Peyer's patch (tissue), 4 donors: Measurements from ENCODE around the gene FRMD5. TPM values are rescaled to one million over a fixed set of nuclear protein-coding genes. Genes with fewer than 3 reads are reported as not detected.

Experiments
- DNase-seq, 3 donors: peaks; one replicate each; pipeline ENCODE4 v3.0.0-alpha.2; 2017 to 2019
- H3K27ac ChIP-seq, 4 donors: fragments of 200-600 bp; sonication (generic); one replicate each; pipeline ENCODE4 v1.5.1; 2016 to 2019
- H3K27me3 ChIP-seq, 2 donors: fragments of 200-600 bp; sonication (generic); one replicate each; pipeline ENCODE4 v1.5.1; 2019
- H3K36me3 ChIP-seq, 3 donors: fragments of 200-600 bp; sonication (generic); one replicate each; pipeline ENCODE4 v1.5.1; 2016 to 2019
- H3K4me1 ChIP-seq, 4 donors: fragments of 200-600 bp; sonication (generic); one replicate each; pipeline ENCODE4 v1.5.1; 2016 to 2019
- H3K4me3 ChIP-seq, 4 donors: fragments of 200-600 bp; sonication (generic); 1 replicate in 3 of 4; 2 replicates in 1 of 4; pipeline ENCODE4 v1.5.1; 2016 to 2019; ENCODE audit warnings: mild to moderate bottlenecking in 1 of 4
- H3K9me3 ChIP-seq, 4 donors: fragments of 200-600 bp; sonication (generic); one replicate each; pipeline ENCODE4 v1.5.1; 2016 to 2019; ENCODE audit warnings: mild to moderate bottlenecking in 1 of 4
- POLR2A ChIP-seq, 2 donors: fragments of 450-650 bp; IDR thresholded peaks; one replicate each; pipeline ENCODE4 v1.5.1; 2017; ENCODE audit warnings: antibody characterized with exemption in 2 of 2, mild to moderate bottlenecking in 2 of 2, moderate library complexity in 2 of 2
- total RNA-seq, 4 donors: library from RNA; depleted of rRNA; stranded (reverse); fragments of >200 nt; gene quantifications; one replicate each; pipeline ENCODE4 v1.1.0, GENCODE V29; 2016
- TF ChIP-seq, protein P1 (sequence below), 6 experiments: fragments of 450-650 bp in 4 of 6; fragments of 200-600 bp in 2 of 6; sonication (generic) in 1 of 6; IDR thresholded peaks; one replicate each; pipeline ENCODE4 v1.5.1; 2017 to 2019; ENCODE audit warnings: antibody characterized with exemption in 6 of 6, mild to moderate bottlenecking in 3 of 6, moderate library complexity in 1 of 6

FRMD5 gene
- total RNA-seq, 4 donors from 2014 or later = 0.54 to 5.0 (median 0.57) TPM; not detected in 1

DNA sequence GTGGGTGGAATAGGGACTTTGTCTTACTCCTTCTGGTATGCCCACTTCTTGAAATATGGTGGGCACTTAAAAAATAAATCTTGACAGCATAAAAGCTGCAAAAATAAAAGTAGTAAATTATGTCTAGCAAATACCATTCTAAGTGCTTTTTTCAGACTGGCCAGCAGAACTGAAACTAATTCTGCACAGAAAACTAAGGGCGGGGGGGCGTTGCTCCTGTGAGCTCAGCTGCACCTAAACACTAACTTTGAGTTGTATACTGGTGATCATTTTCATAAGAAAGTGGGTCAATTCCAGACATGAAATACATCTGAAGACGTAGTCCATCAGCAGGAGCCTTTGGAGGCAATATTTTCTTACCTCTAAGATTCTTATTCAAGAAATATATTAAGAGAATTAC is 253.5 kb downstream of the FRMD5 start:
- no peak overlapping the region for H3K27ac ChIP-seq
- H3K4me3 ChIP-seq = no peak overlapping the region
- H3K36me3 ChIP-seq = no peaks in the 10 kb centered on the region
- no peaks in the 10 kb centered on the region for H3K27me3 ChIP-seq
- DNase-seq = peak in 1 of 3 donors; percentile 22
- TF ChIP-seq, protein P1, sequence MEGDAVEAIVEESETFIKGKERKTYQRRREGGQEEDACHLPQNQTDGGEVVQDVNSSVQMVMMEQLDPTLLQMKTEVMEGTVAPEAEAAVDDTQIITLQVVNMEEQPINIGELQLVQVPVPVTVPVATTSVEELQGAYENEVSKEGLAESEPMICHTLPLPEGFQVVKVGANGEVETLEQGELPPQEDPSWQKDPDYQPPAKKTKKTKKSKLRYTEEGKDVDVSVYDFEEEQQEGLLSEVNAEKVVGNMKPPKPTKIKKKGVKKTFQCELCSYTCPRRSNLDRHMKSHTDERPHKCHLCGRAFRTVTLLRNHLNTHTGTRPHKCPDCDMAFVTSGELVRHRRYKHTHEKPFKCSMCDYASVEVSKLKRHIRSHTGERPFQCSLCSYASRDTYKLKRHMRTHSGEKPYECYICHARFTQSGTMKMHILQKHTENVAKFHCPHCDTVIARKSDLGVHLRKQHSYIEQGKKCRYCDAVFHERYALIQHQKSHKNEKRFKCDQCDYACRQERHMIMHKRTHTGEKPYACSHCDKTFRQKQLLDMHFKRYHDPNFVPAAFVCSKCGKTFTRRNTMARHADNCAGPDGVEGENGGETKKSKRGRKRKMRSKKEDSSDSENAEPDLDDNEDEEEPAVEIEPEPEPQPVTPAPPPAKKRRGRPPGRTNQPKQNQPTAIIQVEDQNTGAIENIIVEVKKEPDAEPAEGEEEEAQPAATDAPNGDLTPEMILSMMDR (IDR thresholded peaks at IDR 0.05) = no peak
- no peaks in the 10 kb centered on the region for H3K9me3 ChIP-seq
- no peaks in the 10 kb centered on the region for H3K4me1 ChIP-seq

DNA sequence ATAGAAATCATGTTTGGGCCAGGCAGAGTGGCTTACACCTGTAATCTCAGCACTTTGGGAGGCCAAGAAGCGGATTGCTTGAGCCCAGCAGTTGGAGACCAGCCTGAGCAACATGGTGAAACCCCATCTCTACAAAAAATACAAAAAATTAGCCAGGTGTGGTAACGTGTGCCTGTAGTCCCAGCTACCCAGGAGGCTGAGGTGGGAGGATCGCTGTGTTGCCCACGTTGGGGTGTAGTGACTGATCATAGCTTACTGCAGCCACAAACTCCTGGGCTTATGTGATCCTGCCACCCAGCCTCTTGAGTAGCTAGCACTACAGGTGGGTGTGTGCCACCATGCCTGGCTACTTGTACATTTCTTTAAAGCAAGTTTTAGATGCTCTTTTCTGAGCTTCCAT is 254.0 kb downstream of the FRMD5 start:
- no peak for DNase-seq
- no peak overlapping the region for H3K27ac ChIP-seq
- no peaks in the 10 kb centered on the region for H3K9me3 ChIP-seq
- no peak overlapping the region for H3K4me3 ChIP-seq
- no peak for TF ChIP-seq POLR2A (IDR thresholded peaks at IDR 0.05)
- TF ChIP-seq, protein P1 (IDR thresholded peaks at IDR 0.05) = no peak
- H3K36me3 ChIP-seq = no peaks in the 10 kb centered on the region
- no peaks in the 10 kb centered on the region for H3K27me3 ChIP-seq
- no peaks in the 10 kb centered on the region for H3K4me1 ChIP-seq

DNA sequence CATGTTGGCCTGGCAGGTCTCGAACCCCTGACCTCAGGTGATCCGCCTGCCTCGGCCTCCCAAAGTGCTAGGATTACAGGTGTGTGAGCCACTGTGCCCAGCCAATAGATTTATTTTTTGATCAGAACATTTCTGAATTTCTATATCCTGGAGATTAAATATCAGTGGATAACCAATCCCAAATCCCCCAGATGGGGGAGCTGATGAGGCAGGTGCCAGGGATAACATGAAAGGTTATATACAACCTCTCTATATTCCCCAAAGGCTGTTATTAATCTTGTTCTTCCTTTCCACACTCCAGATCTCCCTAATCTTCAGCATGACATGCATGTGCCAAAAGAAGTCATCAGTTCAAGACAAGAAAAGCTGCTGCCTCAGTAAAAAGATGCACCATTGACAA is 256.0 kb downstream of the FRMD5 start:
- no peak for DNase-seq
- no peaks in the 10 kb centered on the region for H3K27me3 ChIP-seq
- no peaks in the 10 kb centered on the region for H3K4me1 ChIP-seq
- H3K27ac ChIP-seq = no peak overlapping the region
- H3K4me3 ChIP-seq = no peak overlapping the region
- no peak for TF ChIP-seq POLR2A (IDR thresholded peaks at IDR 0.05)
- TF ChIP-seq, protein P1 (IDR thresholded peaks at IDR 0.05) = peak in 4 of 6 experiments; percentile 9 to 42 (median 34)
- no peaks in the 10 kb centered on the region for H3K36me3 ChIP-seq
- no peaks in the 10 kb centered on the region for H3K9me3 ChIP-seq

DNA sequence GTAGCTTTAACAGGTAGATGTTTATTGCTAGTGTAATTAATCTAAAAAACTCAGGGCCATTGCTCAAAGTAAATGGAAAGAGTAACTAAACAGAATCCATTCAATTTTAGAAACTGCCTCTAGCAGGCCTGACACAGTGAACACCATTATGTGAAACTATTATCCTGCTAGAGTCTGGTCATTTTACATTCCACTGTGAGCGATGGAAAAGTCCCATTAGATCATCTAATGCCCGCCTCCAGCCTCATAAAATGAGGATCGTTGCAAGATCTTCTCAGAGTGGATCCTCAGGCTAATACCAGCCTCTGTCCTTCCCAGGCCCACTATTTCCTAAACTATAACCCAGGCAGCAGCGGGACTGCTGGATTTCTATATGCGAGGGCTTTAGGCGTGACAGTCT is 260.6 kb downstream of the FRMD5 start:
- no peak overlapping the region for H3K27ac ChIP-seq

DNA sequence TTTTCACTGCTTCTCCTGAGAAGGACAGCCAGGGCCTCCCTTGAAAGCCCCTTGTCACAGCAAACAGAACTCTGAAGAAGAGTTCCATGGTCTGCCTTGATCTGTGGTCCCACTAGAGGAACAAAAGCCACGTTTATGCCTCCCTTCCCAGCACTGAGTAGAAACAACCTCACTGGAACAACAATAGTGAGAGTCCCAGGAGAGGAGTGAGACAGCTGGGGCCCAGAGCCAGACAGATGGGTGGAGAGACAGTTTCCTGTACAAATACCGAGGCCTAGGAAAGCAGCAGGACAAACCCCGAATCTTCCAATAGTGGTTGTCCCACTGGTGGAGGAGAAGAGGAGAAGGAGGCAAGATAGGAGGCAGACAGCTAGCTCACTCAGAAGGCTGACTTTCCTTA is 262.2 kb downstream of the FRMD5 start:
- no peaks in the 10 kb centered on the region for H3K9me3 ChIP-seq
- H3K27me3 ChIP-seq = no peaks in the 10 kb centered on the region
- H3K36me3 ChIP-seq = no peaks in the 10 kb centered on the region
- no peak for TF ChIP-seq POLR2A (IDR thresholded peaks at IDR 0.05)
- TF ChIP-seq, protein P1 (IDR thresholded peaks at IDR 0.05) = no peak
- H3K4me3 ChIP-seq = no peak overlapping the region
- DNase-seq = no peak
- H3K4me1 ChIP-seq = no peaks in the 10 kb centered on the region
- H3K27ac ChIP-seq = no peak overlapping the region

More for the DNA sequence above, 260.6 kb downstream of the FRMD5 start:
- no peaks in the 10 kb centered on the region for H3K36me3 ChIP-seq
- no peaks in the 10 kb centered on the region for H3K9me3 ChIP-seq
- DNase-seq = no peak
- H3K27me3 ChIP-seq = no peaks in the 10 kb centered on the region
- TF ChIP-seq, protein P1 (IDR thresholded peaks at IDR 0.05) = no peak
- no peak for TF ChIP-seq POLR2A (IDR thresholded peaks at IDR 0.05)
- no peaks in the 10 kb centered on the region for H3K4me1 ChIP-seq
- no peak overlapping the region for H3K4me3 ChIP-seq
